Psoas muscle (tissue), 8 donors: ENCODE results near the gene SPATA33. TPM values are rescaled to one million over a fixed set of nuclear protein-coding genes. Genes with fewer than 3 reads are reported as not detected.

Experiments
- ATAC-seq, 4 donors: fragments of 200-7000 bp; cut with Tn5 transposase; one replicate each; pipeline ENCODE4 v1.9.1; 2020; ENCODE audit warnings: moderate library complexity in 3 of 4, mild to moderate bottlenecking in 2 of 4
- DNase-seq, 2 donors: peaks; one replicate each; pipeline ENCODE4 v3.0.0-alpha.2; 2020
- H3K27ac ChIP-seq: fragments of 200-600 bp; one replicate; pipeline ENCODE4 v1.8.0; 2022
- H3K27me3 ChIP-seq, 3 donors: fragments of 200-600 bp in 1 of 3; one replicate each; pipeline versions ENCODE4 v1.6.1 to v1.8.0; 2013 to 2022; ENCODE audit warnings: low read length in 2 of 3, mild to moderate bottlenecking in 2 of 3, moderate library complexity in 1 of 3; ENCODE audit not compliant: insufficient read depth in 3 of 3
- H3K36me3 ChIP-seq, 2 donors: fragments of 200-600 bp in 1 of 2; one replicate each; pipeline versions ENCODE4 v1.6.1 to v1.8.0; 2013 to 2022; ENCODE audit warnings: low read depth in 1 of 2, mild to moderate bottlenecking in 1 of 2, moderate library complexity in 1 of 2; ENCODE audit not compliant: insufficient read depth in 1 of 2
- H3K4me1 ChIP-seq: fragments of 200-600 bp; one replicate; pipeline ENCODE4 v1.8.0; 2022
- H3K4me3 ChIP-seq: fragments of 200-600 bp; one replicate; pipeline ENCODE4 v1.8.0; 2022; ENCODE audit warnings: mild to moderate bottlenecking
- H3K9me3 ChIP-seq: fragments of 200-600 bp; one replicate; pipeline ENCODE4 v1.8.0; 2022
- WGBS, 3 donors: extraction: QIAGEN DNeasy Blood & Tissue Kit; methylation state at CpG; one replicate each; pipeline versions ENCODE4 v1.1.6 to v1.1.7; 2013; 5-methylcytosine and 5-hydroxymethylcytosine counted together
- intact Hi-C, 2 donors: fragments of 100-400 bp; cut with DNase I; formaldehyde crosslinking; loops; one replicate each; pipeline versions ENCODE4 v1.11.0 to v1.14.2; 2022
- polyA plus RNA-seq, 3 donors: library from polyadenylated mRNA; stranded (reverse); fragments of 200-250 nt; gene quantifications; one replicate each; pipeline ENCODE4 v1.2.3, GENCODE V29; 2013
- total RNA-seq, 4 donors: library from RNA; stranded (reverse); fragmentation: NEBNext Ultra II Directional in 2 of 4; extraction: Animal tissue kit (Norgen Biotek cat#: 25700) in 2 of 4; gene quantifications; one replicate each; pipeline versions ENCODE4 v1.2.1 to v1.2.4, GENCODE V29; 2021 to 2023
- TF ChIP-seq, protein P1 (sequence below): fragments of 200-600 bp; IDR thresholded peaks from one replicate; pipeline ENCODE4 v1.8.0; 2022; ENCODE audit warnings: antibody characterized with exemption
- donor health status: healthy with polysubstance abuse.
- donor health status: DM: no; HTN: no; CAD: no; lungs with moderate emphysema.
- donor health status: Bipolar disorder and iron deficiency.
- donor health status: healthy.
- donor health status: DM: yes; HTN: yes; CAD: no.
- donor health status: DM: no; HTN: no; CAD: no.
- donor health status: DM: no; HTN: no; CAD: no.
- donor health status: DM: yes; HTN: yes; CAD: no.

SPATA33 gene
- total and polyA plus RNA-seq, 7 donors: 1.2 to 8.2 (median 3.0) TPM

DNA sequence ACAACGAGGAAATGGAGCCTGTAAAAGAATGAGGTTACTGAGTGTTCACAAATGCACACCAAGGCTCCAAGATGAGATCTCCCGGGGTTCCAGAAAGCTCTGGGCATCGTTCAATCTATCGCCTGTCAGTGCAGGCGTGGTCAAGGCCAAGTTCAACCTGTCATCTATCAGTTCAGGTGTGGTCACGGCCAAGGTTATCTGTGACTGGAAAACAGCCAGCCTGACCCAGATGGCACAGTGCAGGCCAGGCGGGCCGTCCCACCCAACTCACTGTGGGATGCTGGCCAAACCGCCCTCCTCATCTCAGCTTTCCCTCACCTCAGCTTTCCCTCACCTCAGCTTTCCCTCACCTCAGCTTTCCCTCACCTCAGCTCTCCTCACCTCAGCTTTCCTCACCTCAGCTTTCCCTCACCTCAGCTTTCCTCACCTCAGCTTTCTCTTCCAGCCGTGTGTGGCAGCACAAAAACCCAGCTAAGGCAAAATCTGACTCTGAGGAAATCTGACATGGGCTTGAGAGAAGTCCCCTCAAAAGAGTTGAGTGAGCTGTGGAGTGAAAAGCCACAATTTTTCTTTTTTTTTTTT is 2.5 kb upstream of the SPATA33 start:
- Histone ChIP-seq H3K27ac (no peak overlapping the region), H3K27me3 (no peaks in the 10 kb centered on the region), H3K36me3 (peaks cover 2 to 28% of the 10 kb centered on the region in 2 donors), H3K4me3 (no peak overlapping the region), H3K4me1 (peaks cover 16% of the 10 kb centered on the region), H3K9me3 (no peaks in the 10 kb centered on the region)
- 76 to 86% (median 85%) methylated on average over 10 of the region's 10 CpGs for WGBS, 3 donors
- intact Hi-C loops: no loop called here
- TF ChIP-seq, protein P1, sequence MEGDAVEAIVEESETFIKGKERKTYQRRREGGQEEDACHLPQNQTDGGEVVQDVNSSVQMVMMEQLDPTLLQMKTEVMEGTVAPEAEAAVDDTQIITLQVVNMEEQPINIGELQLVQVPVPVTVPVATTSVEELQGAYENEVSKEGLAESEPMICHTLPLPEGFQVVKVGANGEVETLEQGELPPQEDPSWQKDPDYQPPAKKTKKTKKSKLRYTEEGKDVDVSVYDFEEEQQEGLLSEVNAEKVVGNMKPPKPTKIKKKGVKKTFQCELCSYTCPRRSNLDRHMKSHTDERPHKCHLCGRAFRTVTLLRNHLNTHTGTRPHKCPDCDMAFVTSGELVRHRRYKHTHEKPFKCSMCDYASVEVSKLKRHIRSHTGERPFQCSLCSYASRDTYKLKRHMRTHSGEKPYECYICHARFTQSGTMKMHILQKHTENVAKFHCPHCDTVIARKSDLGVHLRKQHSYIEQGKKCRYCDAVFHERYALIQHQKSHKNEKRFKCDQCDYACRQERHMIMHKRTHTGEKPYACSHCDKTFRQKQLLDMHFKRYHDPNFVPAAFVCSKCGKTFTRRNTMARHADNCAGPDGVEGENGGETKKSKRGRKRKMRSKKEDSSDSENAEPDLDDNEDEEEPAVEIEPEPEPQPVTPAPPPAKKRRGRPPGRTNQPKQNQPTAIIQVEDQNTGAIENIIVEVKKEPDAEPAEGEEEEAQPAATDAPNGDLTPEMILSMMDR: no peak
- ATAC-seq: no peak
- DNase-seq: no peak

DNA sequence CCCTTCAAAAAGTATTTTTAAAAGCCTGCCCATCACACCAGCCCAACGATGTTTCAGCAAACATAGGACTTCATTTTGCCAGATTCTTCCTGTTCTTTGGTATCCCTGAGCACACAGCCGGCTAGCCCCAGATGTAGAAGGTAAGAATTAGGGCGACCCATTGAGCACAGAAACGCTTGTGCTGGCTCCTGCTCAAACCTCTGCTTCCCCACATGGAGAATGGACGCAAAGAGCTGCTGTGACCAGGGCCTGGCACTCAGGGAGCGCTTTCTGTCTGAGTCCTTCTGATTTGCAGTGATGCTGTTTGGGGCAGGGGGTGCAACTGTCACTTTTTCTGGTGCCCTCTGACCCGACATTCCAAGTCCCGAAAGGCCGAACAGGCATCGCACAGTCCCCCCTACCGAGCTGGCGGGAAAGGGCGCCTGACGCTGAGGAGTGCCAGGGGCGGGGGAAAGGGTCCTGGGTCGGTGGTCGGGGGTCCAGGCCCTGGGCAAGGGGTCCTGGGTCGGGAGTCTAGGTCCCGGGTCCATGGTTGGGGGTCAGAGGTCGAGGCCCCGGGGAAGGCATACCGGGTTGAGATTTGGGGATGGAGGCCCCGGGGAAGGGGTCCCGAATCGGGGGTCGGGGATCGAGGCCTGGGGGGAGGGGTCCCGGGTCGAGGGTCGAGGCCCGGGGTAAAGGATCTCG is 1.1 kb upstream of the SPATA33 start:
- Histone ChIP-seq H3K4me1 (peaks cover 16% of the 10 kb centered on the region), H3K36me3 (peaks cover 2 to 24% of the 10 kb centered on the region in 2 donors), H3K9me3 (no peaks in the 10 kb centered on the region), H3K27me3 (no peaks in the 10 kb centered on the region), H3K27ac (peak overlapping the region; percentile 91), H3K4me3 (peak overlapping the region; percentile 99)
- DNase-seq: no peak
- no peak for ATAC-seq
- intact Hi-C loops: loop anchor here in 1 of 2 donors (1.0 kb wide), 1 partner anchor 65 kb away; the partner anchor contains the start of gene ZNF276
- WGBS, 3 donors: 31 to 36% (median 32%) methylated on average over 29 to 32 of the region's 32 CpGs
- TF ChIP-seq, protein P1: no peak

DNA sequence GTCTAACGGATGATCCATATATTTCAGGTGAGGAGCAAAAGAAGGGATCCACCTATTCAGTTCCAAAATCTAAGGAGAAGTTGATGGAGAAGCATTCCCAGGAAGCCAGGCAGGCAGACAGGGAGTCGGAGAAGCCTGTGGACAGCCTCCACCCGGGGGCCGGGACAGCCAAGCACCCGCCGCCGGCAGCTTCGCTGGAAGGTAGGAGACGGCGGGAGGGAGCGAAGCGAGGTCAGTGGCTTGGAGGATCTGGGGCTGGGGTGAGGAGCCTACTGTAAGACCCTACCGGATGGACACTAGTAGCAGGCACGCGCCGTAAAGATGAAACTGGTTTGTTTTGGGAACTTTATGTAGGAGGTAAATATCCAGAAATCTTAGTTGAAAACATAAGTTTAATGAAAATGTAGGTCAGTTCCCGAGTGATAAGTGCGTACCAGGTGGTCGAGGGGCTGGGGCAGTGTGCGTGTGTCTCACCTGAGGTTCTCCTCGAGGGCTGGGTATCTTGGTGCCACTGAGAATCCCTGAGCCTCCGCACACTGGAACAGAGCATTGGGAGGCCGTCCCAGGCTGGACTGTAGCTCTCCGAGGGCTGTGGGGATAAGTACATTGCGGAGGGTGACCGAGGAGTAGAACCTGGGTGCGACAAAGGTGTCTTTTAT is 714 bp downstream of the SPATA33 start:
- intact Hi-C loops: no loop called here
- H3K27ac ChIP-seq: peak overlapping the region; percentile 91

DNA sequence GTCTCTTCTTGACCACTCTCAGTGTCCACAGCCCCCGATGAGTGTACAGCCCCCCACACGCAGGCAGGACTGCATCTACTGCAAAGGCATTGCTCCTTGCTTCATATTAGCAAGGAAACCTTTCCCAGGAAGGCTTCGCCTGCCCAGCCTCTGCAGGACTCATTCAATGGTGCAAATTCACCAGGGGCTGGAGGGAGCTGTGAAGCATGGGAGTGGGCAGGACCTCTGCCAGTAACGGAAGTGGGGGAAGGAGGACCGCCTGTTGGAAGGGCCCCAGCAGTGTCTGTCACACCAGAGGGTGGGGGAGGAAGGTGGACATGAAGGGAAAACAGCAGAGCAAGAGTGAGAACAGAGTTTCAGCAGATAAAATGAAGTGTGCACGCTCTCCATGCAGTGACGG is 2.5 kb downstream of the SPATA33 start:
- Histone ChIP-seq H3K36me3 (peaks cover 0 to 11% of the 10 kb centered on the region in 2 donors), H3K27ac (no peak overlapping the region), H3K4me3 (no peak overlapping the region), H3K27me3 (no peaks in the 10 kb centered on the region), H3K4me1 (peaks cover 16% of the 10 kb centered on the region), H3K9me3 (no peaks in the 10 kb centered on the region)
- DNase-seq (no peak), ATAC-seq (no peak)
- 85 to 91% (median 88%) methylated on average over 7 of the region's 7 CpGs for WGBS, 3 donors
- TF ChIP-seq, protein P1: no peak
- intact Hi-C loops: no loop called here

More for the DNA sequence above, 714 bp downstream of the SPATA33 start:
- no peak for ATAC-seq
- Histone ChIP-seq H3K36me3 (peaks cover 0 to 18% of the 10 kb centered on the region in 2 donors), H3K4me3 (peak overlapping the region; percentile 99), H3K4me1 (peaks cover 16% of the 10 kb centered on the region), H3K9me3 (no peaks in the 10 kb centered on the region), H3K27me3 (no peaks in the 10 kb centered on the region)
- no peak for DNase-seq
- 13 to 16% (median 15%) methylated on average over 27 of the region's 27 CpGs for WGBS, 3 donors
- TF ChIP-seq, protein P1: no peak
